Neural cell (in vitro differentiated cells): ENCODE measurements around the gene GOLGA7B. TPM values are rescaled to one million over a fixed set of nuclear protein-coding genes. Genes with fewer than 3 reads are reported as not detected.

Experiments used
- H2AFZ ChIP-seq: fragments of 200-600, 300-800 bp; sonication (generic), shearing (Covaris generic); 2 replicates; pipeline ENCODE4 v1.6.0; 2014; ENCODE audit warnings: low read depth, mild to moderate bottlenecking, antibody characterized with exemption, low read length, moderate library complexity
- H3F3A ChIP-seq: fragments of 200-600 bp; shearing (Covaris generic); 2 replicates; pipeline ENCODE4 v1.6.1; 2016; ENCODE audit warnings: mild to moderate bottlenecking, moderate library complexity, mixed read lengths, antibody characterized with exemption, low read length; ENCODE audit not compliant: insufficient read depth, poor library complexity, severe bottlenecking
- H3K27ac ChIP-seq: fragments of 200-600, 300-800 bp; sonication (generic), shearing (Covaris generic); 2 replicates; pipeline ENCODE4 v1.5.1; 2014; ENCODE audit warnings: mild to moderate bottlenecking, low read length, moderate library complexity
- H3K27me3 ChIP-seq: fragments of 300-800, 200-600 bp; sonication (generic), shearing (Covaris generic); 2 replicates; pipeline ENCODE4 v1.6.0; 2014; ENCODE audit warnings: mild to moderate bottlenecking, low read depth, low read length, moderate library complexity; ENCODE audit not compliant: insufficient read depth
- H3K36me3 ChIP-seq: fragments of 300-800, 200-600 bp; sonication (generic), shearing (Covaris generic); 2 replicates; pipeline ENCODE4 v1.5.1; 2014; ENCODE audit warnings: mild to moderate bottlenecking, antibody characterized with exemption, low read length, moderate library complexity; ENCODE audit not compliant: insufficient read depth
- H3K4me2 ChIP-seq: fragments of 300-800, 200-600 bp; sonication (generic), shearing (Covaris generic); 2 replicates; pipeline ENCODE4 v1.6.0; 2014; ENCODE audit warnings: mild to moderate bottlenecking, low read length
- H3K4me3 ChIP-seq: fragments of 300-800, 200-600 bp; sonication (generic), shearing (Covaris generic); 2 replicates; pipeline ENCODE4 v1.5.1; 2014; ENCODE audit warnings: mild to moderate bottlenecking, low read length, moderate library complexity
- H3K79me2 ChIP-seq: fragments of 200-600 bp; shearing (Covaris generic); replicated peaks from 2 replicates; pipeline ENCODE4 v1.6.0; 2014; ENCODE audit warnings: mild to moderate bottlenecking, low read length, moderate library complexity; ENCODE audit not compliant: insufficient read depth
- H3K9ac ChIP-seq: fragments of 300-800, 200-600 bp; sonication (generic), shearing (Covaris generic); 2 replicates; pipeline ENCODE4 v1.6.1; 2016; ENCODE audit warnings: mild to moderate bottlenecking, low read length, mixed read lengths
- H3K9me2 ChIP-seq: fragments of 200-600 bp; shearing (Covaris generic); 2 replicates; pipeline ENCODE4 v1.6.1; 2016; ENCODE audit warnings: mild to moderate bottlenecking, low read length, mixed read lengths; ENCODE audit not compliant: insufficient read depth
- H3K9me3 ChIP-seq: fragments of 200-600, 300-800 bp; sonication (generic), shearing (Covaris generic); 2 replicates; pipeline ENCODE4 v1.6.1; 2016; ENCODE audit warnings: mild to moderate bottlenecking, mixed run types, low read length, moderate library complexity, mixed read lengths
- H4K20me1 ChIP-seq: fragments of 200-600 bp; shearing (Covaris generic); 2 replicates; pipeline ENCODE4 v1.6.1; 2016; ENCODE audit warnings: mild to moderate bottlenecking, mixed run types; ENCODE audit not compliant: insufficient read depth
- CTCF ChIP-seq: fragments of 450-650 bp; IDR thresholded peaks from 2 replicates; pipeline ENCODE4 v1.5.1; 2014; ENCODE audit warnings: antibody characterized with exemption, mild to moderate bottlenecking, moderate library complexity; ENCODE audit not compliant: poor library complexity, severe bottlenecking
- EP300 ChIP-seq: fragments of 450-650 bp; conservative IDR thresholded peaks from 2 replicates; pipeline ENCODE4 v1.6.1; 2014; ENCODE audit warnings: antibody characterized with exemption, mild to moderate bottlenecking, moderate library complexity; ENCODE audit not compliant: poor library complexity, severe bottlenecking
- EZH2 ChIP-seq: fragments of 200-600, 300-800 bp; shearing (Covaris generic), sonication (generic); IDR thresholded peaks from 2 replicates; pipeline ENCODE4 v1.6.1; 2014; ENCODE audit warnings: antibody characterized with exemption, low read length, borderline replicate concordance, mild to moderate bottlenecking; ENCODE audit not compliant: insufficient read depth, poor library complexity, severe bottlenecking
- MXI1 ChIP-seq: fragments of 450-650 bp; conservative IDR thresholded peaks from 2 replicates; pipeline ENCODE4 v1.6.1; 2014; ENCODE audit warnings: antibody characterized with exemption, mild to moderate bottlenecking; ENCODE audit not compliant: poor library complexity, severe bottlenecking
- POLR2AphosphoS5 ChIP-seq: IDR thresholded peaks from 2 replicates; pipeline ENCODE4 v1.6.1; 2012
- RAD21 ChIP-seq: fragments of 450-650 bp; conservative IDR thresholded peaks from 2 replicates; pipeline ENCODE4 v1.6.1; 2014; ENCODE audit warnings: antibody characterized with exemption, mild to moderate bottlenecking, moderate library complexity
- SMC3 ChIP-seq: fragments of 450-650 bp; conservative IDR thresholded peaks from 2 replicates; pipeline ENCODE4 v1.6.1; 2014; ENCODE audit warnings: antibody characterized with exemption, mild to moderate bottlenecking, moderate library complexity; ENCODE audit not compliant: poor library complexity
- TAF1 ChIP-seq: IDR thresholded peaks from 2 replicates; pipeline ENCODE4 v1.6.1; 2012; ENCODE audit warnings: low read depth
- polyA plus RNA-seq: library from polyadenylated mRNA; depleted of rRNA; stranded (reverse); fragments of >200 nt; gene quantifications from 2 replicates; pipeline ENCODE4 v1.2.3, GENCODE V29; 2014
- TF ChIP-seq, protein P1 (sequence below): IDR thresholded peaks from 2 replicates; pipeline ENCODE4 v1.6.1; 2012; ENCODE audit warnings: borderline replicate concordance

The GOLGA7B gene
- polyA plus RNA-seq, 1 donor from 2014 or later: 30.4 TPM

- no peak overlapping the region for H3K4me2 ChIP-seq
- H3K36me3 ChIP-seq: no peaks in the 10 kb centered on the region
- H3K9me2 ChIP-seq: no peaks in the 10 kb centered on the region
- no peak overlapping the region for H3K9ac ChIP-seq
- no peaks in the 10 kb centered on the region for H3K27me3 ChIP-seq
- TF ChIP-seq RAD21 (no peak), EP300 (no peak), TAF1 (no peak), MXI1 (no peak), CTCF (no peak), SMC3 (no peak), EZH2 (no peak), POLR2AphosphoS5 (no peak)
- TF ChIP-seq, protein P1, sequence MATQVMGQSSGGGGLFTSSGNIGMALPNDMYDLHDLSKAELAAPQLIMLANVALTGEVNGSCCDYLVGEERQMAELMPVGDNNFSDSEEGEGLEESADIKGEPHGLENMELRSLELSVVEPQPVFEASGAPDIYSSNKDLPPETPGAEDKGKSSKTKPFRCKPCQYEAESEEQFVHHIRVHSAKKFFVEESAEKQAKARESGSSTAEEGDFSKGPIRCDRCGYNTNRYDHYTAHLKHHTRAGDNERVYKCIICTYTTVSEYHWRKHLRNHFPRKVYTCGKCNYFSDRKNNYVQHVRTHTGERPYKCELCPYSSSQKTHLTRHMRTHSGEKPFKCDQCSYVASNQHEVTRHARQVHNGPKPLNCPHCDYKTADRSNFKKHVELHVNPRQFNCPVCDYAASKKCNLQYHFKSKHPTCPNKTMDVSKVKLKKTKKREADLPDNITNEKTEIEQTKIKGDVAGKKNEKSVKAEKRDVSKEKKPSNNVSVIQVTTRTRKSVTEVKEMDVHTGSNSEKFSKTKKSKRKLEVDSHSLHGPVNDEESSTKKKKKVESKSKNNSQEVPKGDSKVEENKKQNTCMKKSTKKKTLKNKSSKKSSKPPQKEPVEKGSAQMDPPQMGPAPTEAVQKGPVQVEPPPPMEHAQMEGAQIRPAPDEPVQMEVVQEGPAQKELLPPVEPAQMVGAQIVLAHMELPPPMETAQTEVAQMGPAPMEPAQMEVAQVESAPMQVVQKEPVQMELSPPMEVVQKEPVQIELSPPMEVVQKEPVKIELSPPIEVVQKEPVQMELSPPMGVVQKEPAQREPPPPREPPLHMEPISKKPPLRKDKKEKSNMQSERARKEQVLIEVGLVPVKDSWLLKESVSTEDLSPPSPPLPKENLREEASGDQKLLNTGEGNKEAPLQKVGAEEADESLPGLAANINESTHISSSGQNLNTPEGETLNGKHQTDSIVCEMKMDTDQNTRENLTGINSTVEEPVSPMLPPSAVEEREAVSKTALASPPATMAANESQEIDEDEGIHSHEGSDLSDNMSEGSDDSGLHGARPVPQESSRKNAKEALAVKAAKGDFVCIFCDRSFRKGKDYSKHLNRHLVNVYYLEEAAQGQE: no peak
- no peak overlapping the region for H3K27ac ChIP-seq
- no peaks in the 10 kb centered on the region for H3K9me3 ChIP-seq
- no peak overlapping the region for H2AFZ ChIP-seq
- no peak overlapping the region for H3K4me3 ChIP-seq
- H3F3A ChIP-seq: no peaks in the 10 kb centered on the region
- H4K20me1 ChIP-seq: no peaks in the 10 kb centered on the region
- H3K79me2 ChIP-seq: no peaks in the 10 kb centered on the region
These were observed 54.9 kb downstream of the GOLGA7B start for GRCh38 chr10:97904576-97904975.

DNA sequence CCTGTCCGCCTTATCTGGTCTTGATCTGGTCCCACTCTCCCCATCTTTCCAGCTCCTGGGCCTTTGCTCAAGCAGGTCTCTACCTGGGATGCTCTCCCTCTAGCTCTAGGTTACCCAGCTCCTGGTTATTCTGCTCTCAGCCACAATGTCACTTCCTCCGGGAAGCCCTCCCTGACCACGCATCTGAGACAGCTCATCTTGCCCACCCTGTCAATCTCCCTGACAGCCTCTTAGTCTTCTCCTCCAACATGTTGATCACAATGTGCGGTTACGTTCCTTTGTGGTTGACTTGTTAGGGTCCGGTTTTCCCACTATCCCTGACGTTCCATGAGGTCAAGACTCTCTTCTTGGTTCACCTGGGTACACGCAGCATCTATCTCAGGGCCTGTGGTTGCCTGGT is 55.6 kb downstream of the GOLGA7B start:
- no peaks in the 10 kb centered on the region for H3K27me3 ChIP-seq
- H3K9me2 ChIP-seq: no peaks in the 10 kb centered on the region
- H3K4me2 ChIP-seq: no peak overlapping the region
- no peak for TF ChIP-seq MXI1
- TF ChIP-seq EZH2: no peak
- no peak for TF ChIP-seq POLR2AphosphoS5
- no peak for TF ChIP-seq TAF1
- TF ChIP-seq RAD21: no peak
- TF ChIP-seq EP300: no peak
- H3K79me2 ChIP-seq: no peaks in the 10 kb centered on the region
- no peak overlapping the region for H3K27ac ChIP-seq
- no peak overlapping the region for H3K4me3 ChIP-seq
- H4K20me1 ChIP-seq: no peaks in the 10 kb centered on the region
- H3K9ac ChIP-seq: no peak overlapping the region
- no peaks in the 10 kb centered on the region for H3F3A ChIP-seq
- H2AFZ ChIP-seq: no peak overlapping the region
- H3K36me3 ChIP-seq: no peaks in the 10 kb centered on the region
- no peaks in the 10 kb centered on the region for H3K9me3 ChIP-seq

GRCh38 chr10:97907211-97907610 is 57.6 kb downstream of the GOLGA7B start:
- no peak overlapping the region for H3K4me3 ChIP-seq
- H3K27me3 ChIP-seq: no peaks in the 10 kb centered on the region
- H3K4me2 ChIP-seq: no peak overlapping the region
- H3K27ac ChIP-seq: no peak overlapping the region
- no peak overlapping the region for H2AFZ ChIP-seq
- no peaks in the 10 kb centered on the region for H3K79me2 ChIP-seq
- H3K9ac ChIP-seq: no peak overlapping the region
- TF ChIP-seq EP300 (no peak), SMC3 (no peak), CTCF (no peak), POLR2AphosphoS5 (no peak)
- TF ChIP-seq, protein P1: no peak
- H3F3A ChIP-seq: no peaks in the 10 kb centered on the region
- H4K20me1 ChIP-seq: no peaks in the 10 kb centered on the region
- H3K9me2 ChIP-seq: no peaks in the 10 kb centered on the region
- no peaks in the 10 kb centered on the region for H3K9me3 ChIP-seq
- H3K36me3 ChIP-seq: no peaks in the 10 kb centered on the region
